BLaER1 treated with 17β-estradiol and CSF1 and Interleukin-3, amounts not matched to agents 10 nM and 100 nM (cell line): Measurements from ENCODE around the gene HID1.

Source experiments
- H3K27ac ChIP-seq, 11 experiments: shearing (Covaris generic); formaldehyde crosslinking; 2 replicates each; pipeline ENCODE4 v1.8.1; 2022
- H3K27me3 ChIP-seq, 11 experiments: shearing (Covaris generic); formaldehyde crosslinking; 2 replicates each; pipeline ENCODE4 v1.8.1; 2022
- H3K36me3 ChIP-seq, 11 experiments: shearing (Covaris generic); formaldehyde crosslinking; 2 replicates each; pipeline ENCODE4 v1.8.1; 2022
- H3K4me1 ChIP-seq, 10 experiments: shearing (Covaris generic); formaldehyde crosslinking; 2 replicates each; pipeline ENCODE4 v1.8.1; 2022
- H3K4me2 ChIP-seq, 11 experiments: shearing (Covaris generic); formaldehyde crosslinking; 2 replicates each; pipeline ENCODE4 v1.8.1; 2022
- H3K4me3 ChIP-seq, 10 experiments: shearing (Covaris generic); formaldehyde crosslinking; 2 replicates each; pipeline ENCODE4 v1.8.1; 2022
- H3K9ac ChIP-seq, 11 experiments: shearing (Covaris generic); formaldehyde crosslinking; 2 replicates each; pipeline ENCODE4 v1.8.1; 2022
- H3K9me3 ChIP-seq, 11 experiments: shearing (Covaris generic); formaldehyde crosslinking; replicated peaks in 1 of 11; 2 replicates each; pipeline ENCODE4 v1.8.1; 2022
- H4K20me1 ChIP-seq, 11 experiments: shearing (Covaris generic); formaldehyde crosslinking; 2 replicates each; pipeline ENCODE4 v1.8.1; 2022
- Cebpa-rat ChIP-seq, 11 experiments: shearing (Covaris generic); IDR thresholded peaks; 2 replicates each; pipeline ENCODE4 v1.8.1; 2022

Gene HID1

DNA sequence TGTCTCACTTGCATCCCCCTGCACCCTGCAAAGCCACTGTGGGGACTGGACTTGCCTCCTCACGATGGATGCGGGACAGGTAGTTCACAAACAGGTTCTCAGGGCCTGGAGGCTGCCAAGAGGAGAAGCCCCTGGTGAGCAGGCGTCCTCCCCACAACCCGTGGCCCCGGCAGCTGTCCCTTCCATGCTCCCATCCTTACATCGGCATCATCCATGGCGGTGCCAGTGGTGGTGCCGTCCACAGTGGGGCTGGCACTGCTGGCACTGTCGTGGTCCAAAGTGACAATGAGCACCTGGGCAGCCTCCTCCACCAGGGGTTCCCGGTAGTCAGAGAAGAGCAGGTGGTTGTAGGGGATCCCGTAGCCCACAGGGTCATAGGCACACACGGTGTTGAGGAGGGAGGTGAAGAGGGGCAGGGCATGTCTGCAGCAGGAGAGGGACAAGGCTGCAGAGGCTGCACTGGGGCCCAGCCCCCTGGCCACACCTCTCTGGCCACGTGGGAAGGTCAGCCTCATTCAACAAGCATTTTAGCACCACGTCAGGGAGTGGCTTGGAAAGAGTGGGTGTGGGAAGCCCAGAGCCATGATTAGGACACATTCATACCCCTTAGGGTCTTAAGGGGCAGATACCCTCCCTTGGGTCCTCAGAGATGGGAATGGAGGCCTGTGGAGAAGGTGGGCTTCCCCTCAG is 12.6 kb downstream of the HID1 start:
- Histone ChIP-seq H3K36me3 (no peaks in the 10 kb centered on the region), H3K4me1 (peaks cover 0 to 18% (median 9%) of the 10 kb centered on the region in 10 experiments; a peak in 13 of 20 replicates), H3K4me3 (no peak overlapping the region), H3K9me3 (no peaks in the 10 kb centered on the region), H3K9ac (no peak overlapping the region), H4K20me1 (peaks cover 0 to 10% (median 0%) of the 10 kb centered on the region in 11 experiments; a peak in 2 of 22 replicates), H3K27ac (no peak overlapping the region), H3K27me3 (no peaks in the 10 kb centered on the region), H3K4me2 (peak overlapping the region in 1 of 11 experiments; percentile 3; a peak in 1 of 22 replicates)
- no peak for TF ChIP-seq Cebpa-rat (IDR thresholded peaks at IDR 0.05)

DNA sequence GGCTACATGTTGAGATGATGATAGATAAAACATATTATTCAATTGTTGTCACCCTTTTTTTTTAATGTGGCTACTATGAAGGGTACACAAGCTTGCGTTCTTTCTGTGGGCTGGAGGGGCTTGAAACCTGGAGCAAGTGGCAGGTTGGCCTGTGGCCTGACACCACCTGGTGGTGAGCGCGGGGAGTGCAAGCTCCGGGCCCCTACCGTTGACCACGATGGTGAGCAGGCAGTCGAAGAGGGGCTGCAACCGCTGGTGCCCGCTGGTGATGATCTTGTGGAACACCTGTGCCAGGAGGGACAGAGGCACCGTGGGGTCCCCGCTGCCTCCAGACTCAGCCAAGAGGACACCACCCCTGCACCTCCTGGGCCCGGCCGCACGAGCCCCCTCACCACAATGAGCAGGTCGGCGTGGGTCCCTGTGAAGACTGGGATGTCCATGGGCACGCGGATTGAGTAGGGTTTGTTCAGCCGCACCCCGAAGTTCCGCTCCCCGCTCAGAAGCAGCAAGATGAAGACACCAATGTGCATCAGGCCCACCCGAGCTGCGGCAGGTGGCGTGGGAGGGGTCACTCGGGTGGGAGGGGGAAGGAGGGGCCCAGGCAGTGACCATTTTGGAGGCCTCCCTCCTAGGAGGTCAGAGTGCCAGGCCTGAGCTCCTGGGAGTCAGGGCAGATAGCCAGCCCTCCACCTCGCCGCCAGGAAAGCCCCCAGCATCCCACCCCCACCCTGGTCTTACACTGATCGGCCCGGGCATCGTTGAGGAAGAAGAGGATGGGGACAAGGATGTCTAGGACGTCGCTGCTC is 14.4 kb downstream of the HID1 start:
- H4K20me1 ChIP-seq, result peaks cover 0 to 10% (median 0%) of the 10 kb centered on the region in 11 experiments; a peak in 2 of 22 replicates
- H3K4me2 ChIP-seq, result no peak overlapping the region
- H3K9me3 ChIP-seq, result no peaks in the 10 kb centered on the region
- H3K27ac ChIP-seq, result no peak overlapping the region
- H3K27me3 ChIP-seq, result no peaks in the 10 kb centered on the region; a peak in 1 of 22 replicates
- no peak for TF ChIP-seq Cebpa-rat (IDR thresholded peaks at IDR 0.05)
- H3K9ac ChIP-seq, result no peak overlapping the region
- no peak overlapping the region for H3K4me3 ChIP-seq
- H3K36me3 ChIP-seq, result no peaks in the 10 kb centered on the region
- H3K4me1 ChIP-seq, result peaks cover 6 to 28% (median 12%) of the 10 kb centered on the region in 10 experiments; a peak in 14 of 20 replicates

DNA sequence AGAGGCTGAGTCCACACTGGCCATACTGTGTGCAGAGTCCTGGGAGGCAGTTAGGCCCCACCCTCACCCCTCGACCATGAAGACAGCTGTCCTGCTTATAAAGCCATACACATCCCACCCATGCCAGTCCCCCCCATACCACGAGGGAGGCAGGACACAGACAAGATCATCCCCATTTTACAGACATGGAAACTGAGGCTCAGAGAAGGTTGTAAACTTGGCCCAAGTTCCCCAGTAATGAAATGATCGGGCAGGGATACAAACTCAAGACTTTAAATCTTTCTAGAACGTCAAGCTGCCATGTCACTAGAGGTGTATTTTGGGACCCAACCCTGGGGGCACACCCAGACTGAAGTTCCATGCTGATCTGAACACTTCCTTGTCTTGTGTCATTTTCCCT is 16.5 kb downstream of the HID1 start:
- Histone ChIP-seq H3K4me1 (peaks cover 6 to 28% (median 12%) of the 10 kb centered on the region in 10 experiments; a peak in 14 of 20 replicates), H3K27me3 (no peaks in the 10 kb centered on the region; a peak in 1 of 22 replicates), H3K4me3 (no peak overlapping the region), H3K9me3 (no peaks in the 10 kb centered on the region), H3K27ac (no peak overlapping the region), H3K9ac (no peak overlapping the region), H4K20me1 (peaks cover 0 to 10% (median 0%) of the 10 kb centered on the region in 11 experiments; a peak in 3 of 22 replicates), H3K36me3 (no peaks in the 10 kb centered on the region), H3K4me2 (peak overlapping the region in 1 of 11 experiments; percentile 21; a peak in 3 of 22 replicates)
- TF ChIP-seq Cebpa-rat (IDR thresholded peaks at IDR 0.05), result no peak

DNA sequence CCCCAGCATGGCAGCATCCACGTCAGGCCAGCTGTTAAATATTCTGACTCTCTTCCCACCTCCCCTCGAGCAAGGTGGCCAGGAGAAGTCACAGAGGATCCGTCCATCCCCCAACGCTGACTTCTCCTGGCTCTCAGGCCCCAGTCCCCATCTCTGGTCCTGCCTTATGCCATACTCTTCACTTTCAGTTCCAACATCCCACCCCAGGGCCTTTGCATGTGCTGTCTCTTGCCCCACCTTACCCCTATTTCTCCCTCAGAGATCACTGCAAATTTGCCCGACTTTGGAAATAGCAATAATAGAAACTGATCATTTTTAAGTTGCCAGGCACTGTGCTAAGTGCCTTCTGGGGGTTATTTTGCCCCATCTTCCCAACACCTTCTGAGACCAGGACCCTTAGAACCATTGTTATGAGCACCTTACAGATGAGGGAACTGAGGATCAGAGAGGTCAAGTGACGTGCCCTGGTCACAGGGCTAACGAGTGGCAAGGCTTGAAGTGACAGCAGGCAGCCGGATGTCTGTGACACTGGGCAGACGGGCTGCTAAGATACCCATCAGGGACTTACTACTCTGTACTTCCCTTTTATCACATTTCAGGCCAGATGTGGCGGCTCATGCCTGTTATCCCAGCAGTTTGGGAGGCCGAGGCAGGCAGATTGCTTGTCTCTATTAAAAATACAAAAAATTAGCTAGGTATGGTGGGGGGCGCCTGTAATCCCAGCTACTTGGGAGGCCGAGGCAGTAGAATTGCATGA is 17.7 kb downstream of the HID1 start:
- no peak overlapping the region for H3K27ac ChIP-seq
- peaks cover 0 to 2% (median 0%) of the 10 kb centered on the region in 11 experiments; a peak in 3 of 22 replicates for H4K20me1 ChIP-seq
- no peak for TF ChIP-seq Cebpa-rat (IDR thresholded peaks at IDR 0.05)
- no peaks in the 10 kb centered on the region for H3K9me3 ChIP-seq
- no peaks in the 10 kb centered on the region; a peak in 1 of 22 replicates for H3K27me3 ChIP-seq
- H3K36me3 ChIP-seq, result no peaks in the 10 kb centered on the region
- no peak overlapping the region; a peak in 1 of 22 replicates for H3K9ac ChIP-seq
- H3K4me3 ChIP-seq, result no peak overlapping the region
- H3K4me2 ChIP-seq, result peak overlapping the region in 7 of 11 experiments; percentile 5 to 36 (median 15); a peak in 4 of 22 replicates
- H3K4me1 ChIP-seq, result peaks cover 6 to 24% (median 12%) of the 10 kb centered on the region in 10 experiments; a peak in 14 of 20 replicates

DNA sequence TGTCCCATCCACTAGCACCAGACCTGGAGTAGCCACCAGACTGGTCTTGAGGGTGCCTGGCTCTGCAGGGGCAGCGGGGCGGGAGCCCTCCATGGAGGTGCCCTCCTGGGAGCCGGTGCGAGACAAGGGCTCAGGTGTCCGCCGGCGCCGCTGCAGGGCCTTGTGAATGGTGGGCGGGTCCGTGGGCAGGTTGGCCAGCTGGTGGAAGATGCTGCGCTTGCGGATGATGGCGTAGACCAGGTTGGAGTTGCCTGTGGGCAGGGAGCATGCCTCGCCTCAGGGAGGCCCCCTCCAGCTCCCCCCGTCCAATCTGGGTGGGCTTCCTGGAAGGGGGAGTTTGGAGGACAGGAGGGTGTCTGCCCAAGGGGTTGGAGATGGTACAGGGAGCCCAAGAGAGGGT is 18.4 kb downstream of the HID1 start:
- H3K27me3 ChIP-seq, result no peaks in the 10 kb centered on the region; a peak in 1 of 22 replicates
- no peaks in the 10 kb centered on the region for H3K9me3 ChIP-seq
- no peaks in the 10 kb centered on the region; a peak in 2 of 22 replicates for H4K20me1 ChIP-seq
- H3K36me3 ChIP-seq, result no peaks in the 10 kb centered on the region
- H3K27ac ChIP-seq, result no peak overlapping the region
- H3K9ac ChIP-seq, result no peak overlapping the region
- peaks cover 6 to 24% (median 12%) of the 10 kb centered on the region in 10 experiments; a peak in 14 of 20 replicates for H3K4me1 ChIP-seq
- H3K4me3 ChIP-seq, result no peak overlapping the region
- TF ChIP-seq Cebpa-rat (IDR thresholded peaks at IDR 0.05), result no peak
- peak overlapping the region in 1 of 11 experiments; percentile 5; a peak in 1 of 22 replicates for H3K4me2 ChIP-seq

DNA sequence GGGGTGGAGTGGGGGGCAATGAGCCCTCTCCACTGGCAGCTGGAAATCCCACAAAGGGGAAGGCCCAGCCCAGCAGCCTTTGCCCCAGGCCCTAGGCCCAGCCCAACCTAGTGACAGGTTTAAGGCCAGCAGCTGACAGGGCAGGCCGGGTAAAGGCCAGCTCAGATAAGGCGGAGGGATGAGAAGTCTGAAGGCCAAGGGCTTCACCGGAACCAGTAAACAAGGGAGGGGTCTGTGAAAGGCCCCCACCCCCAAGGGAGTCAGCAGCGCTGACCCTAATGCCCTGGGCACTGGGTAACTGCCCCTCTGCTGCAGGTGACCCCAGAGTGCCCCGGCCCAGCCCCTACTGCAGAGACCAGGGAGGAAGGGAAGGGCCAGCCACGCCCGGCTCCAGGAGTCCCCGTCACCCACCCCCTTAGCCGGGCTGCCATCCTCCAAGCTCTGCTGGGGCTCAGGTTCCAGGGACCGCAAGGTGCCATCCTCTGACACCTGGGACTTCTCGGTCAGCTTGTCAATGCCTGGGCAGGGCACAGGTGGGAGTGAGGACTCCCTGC is 19.3 kb downstream of the HID1 start:
- H3K4me3 ChIP-seq, result no peak overlapping the region
- H3K4me1 ChIP-seq, result peaks cover 6 to 24% (median 12%) of the 10 kb centered on the region in 10 experiments; a peak in 14 of 20 replicates
- no peak overlapping the region for H3K4me2 ChIP-seq
- H3K27ac ChIP-seq, result no peak overlapping the region
- no peaks in the 10 kb centered on the region for H3K9me3 ChIP-seq
- no peaks in the 10 kb centered on the region; a peak in 1 of 22 replicates for H3K27me3 ChIP-seq
- no peak overlapping the region for H3K9ac ChIP-seq
- no peaks in the 10 kb centered on the region; a peak in 3 of 22 replicates for H4K20me1 ChIP-seq
- no peaks in the 10 kb centered on the region for H3K36me3 ChIP-seq
- no peak for TF ChIP-seq Cebpa-rat (IDR thresholded peaks at IDR 0.05)

DNA sequence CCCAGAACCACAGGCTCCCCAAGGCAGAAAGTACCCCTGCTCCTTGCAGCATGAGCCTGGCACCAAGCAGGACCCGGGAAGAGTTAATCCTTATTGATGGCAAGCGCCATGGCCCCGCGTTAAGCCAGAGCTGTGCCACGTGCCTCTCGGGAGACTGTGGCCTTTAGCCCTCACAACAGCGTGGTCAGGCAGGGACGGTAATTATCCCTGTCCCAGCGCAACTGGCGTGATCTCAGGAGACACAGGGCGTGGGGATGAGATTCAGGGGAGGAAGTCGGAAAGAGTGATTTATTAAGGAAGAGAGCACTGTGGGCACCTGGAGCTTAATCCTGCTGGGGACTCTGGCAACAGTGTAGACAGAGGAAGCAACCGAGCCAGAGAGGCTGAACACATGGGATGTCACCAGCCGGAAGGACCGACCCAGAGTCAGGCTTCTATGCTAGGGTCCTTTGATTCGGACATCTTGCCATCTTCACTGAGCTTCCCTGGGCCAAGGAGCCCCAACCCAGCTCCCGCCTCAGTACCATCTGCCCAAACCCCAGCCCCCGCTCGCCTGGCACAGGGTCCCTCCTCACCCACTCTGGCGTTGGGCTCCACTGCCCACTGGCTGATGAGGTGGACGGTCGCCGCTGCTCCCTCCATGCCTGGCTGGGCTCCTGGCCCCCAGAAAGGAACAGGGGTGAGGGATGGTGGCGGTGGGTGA is 20.0 kb downstream of the HID1 start:
- H4K20me1 ChIP-seq, result no peaks in the 10 kb centered on the region; a peak in 3 of 22 replicates
- no peak overlapping the region for H3K9ac ChIP-seq
- H3K27me3 ChIP-seq, result no peaks in the 10 kb centered on the region; a peak in 1 of 22 replicates
- no peaks in the 10 kb centered on the region for H3K9me3 ChIP-seq
- no peak overlapping the region for H3K27ac ChIP-seq
- no peak overlapping the region for H3K4me2 ChIP-seq
- TF ChIP-seq Cebpa-rat (IDR thresholded peaks at IDR 0.05), result no peak
- no peak overlapping the region for H3K4me3 ChIP-seq
- no peaks in the 10 kb centered on the region for H3K36me3 ChIP-seq
- peaks cover 6 to 24% (median 12%) of the 10 kb centered on the region in 10 experiments; a peak in 14 of 20 replicates for H3K4me1 ChIP-seq
